Upper lobe of left lung (tissue), 6 donors: ENCODE results near the gene GLOD5. TPM values are rescaled to one million over a fixed set of nuclear protein-coding genes. Genes with fewer than 3 reads are reported as not detected.

Experiments
- ATAC-seq, 2 donors: fragments of 200-7000 bp; cut with Tn5 transposase; one replicate each; pipeline ENCODE4 v1.9.1; 2022; ENCODE audit warnings: mild to moderate bottlenecking in 2 of 2, moderate library complexity in 2 of 2; ENCODE audit not compliant: low FRiP score in 2 of 2
- DNase-seq, 2 donors: peaks; one replicate each; pipeline ENCODE4 v3.0.0-alpha.2; 2019 to 2020
- H3K27ac ChIP-seq, 4 donors: fragments of 200-600 bp; sonication (generic); one replicate each; pipeline ENCODE4 v1.5.1; 2016 to 2019
- H3K27me3 ChIP-seq, 4 donors: fragments of 200-600 bp; sonication (generic); one replicate each; pipeline ENCODE4 v1.5.1; 2017 to 2019
- H3K36me3 ChIP-seq, 4 donors: fragments of 200-600 bp; sonication (generic); one replicate each; pipeline ENCODE4 v1.5.1; 2016 to 2019
- H3K4me1 ChIP-seq, 4 donors: fragments of 200-600 bp; sonication (generic); one replicate each; pipeline ENCODE4 v1.5.1; 2018 to 2019
- H3K4me3 ChIP-seq, 4 donors: fragments of 200-600 bp; sonication (generic); one replicate each; pipeline ENCODE4 v1.5.1; 2017 to 2019; ENCODE audit warnings: mild to moderate bottlenecking in 2 of 4, moderate library complexity in 1 of 4
- H3K9me3 ChIP-seq, 4 donors: fragments of 200-600 bp; sonication (generic); one replicate each; pipeline ENCODE4 v1.5.1; 2018 to 2019
- CTCF ChIP-seq, 6 experiments: fragments of 450-650 bp in 4 of 6; fragments of 200-600 bp in 2 of 6; sonication (generic) in 2 of 6; IDR thresholded peaks; one replicate each; pipeline ENCODE4 v1.5.1; 2016 to 2019; ENCODE audit warnings: antibody characterized with exemption in 6 of 6
- EP300 ChIP-seq, 4 donors: sonication (generic); formaldehyde crosslinking; IDR thresholded peaks; one replicate each; pipeline ENCODE4 v1.5.1; 2017; ENCODE audit warnings: antibody characterized with exemption in 4 of 4, control low read depth in 2 of 4
- POLR2A ChIP-seq, 4 donors: fragments of 450-650 bp; IDR thresholded peaks; one replicate each; pipeline ENCODE4 v1.5.1; 2016 to 2017; ENCODE audit warnings: antibody characterized with exemption in 4 of 4, mild to moderate bottlenecking in 2 of 4
- POLR2AphosphoS5 ChIP-seq, 2 donors: sonication (generic); formaldehyde crosslinking; IDR thresholded peaks; one replicate each; pipeline ENCODE4 v1.5.1; 2017; ENCODE audit warnings: antibody characterized with exemption in 2 of 2
- WGBS, 2 donors: methylation state at CpG; one replicate each; pipeline ENCODE4 v1.1.5; 2017 to 2018; 5-methylcytosine and 5-hydroxymethylcytosine counted together
- total RNA-seq, 6 donors: library from RNA; depleted of rRNA in 4 of 6; stranded (reverse); fragments of >200 nt in 4 of 6; gene quantifications; one replicate each; pipeline versions ENCODE4 v1.1.0 to v1.2.1, GENCODE V29; 2016 to 2021
- donor health status: DM: no; HTN: no; CAD: no; lungs with moderate emphysema.
- donor health status: DM: no; HTN: yes; CAD: no; lungs with severe emphysema.

GLOD5 gene
- total RNA-seq, 6 donors from 2014 or later, result 1.1 to 2.1 (median 2.0) TPM; not detected in 2

GRCh38 chrX:48737213-48737938 lies 24.2 kb upstream of the GLOD5 start:
- TF ChIP-seq POLR2AphosphoS5 (IDR thresholded peaks at IDR 0.05), result peak; percentile 50 to 65
- no peak for TF ChIP-seq CTCF (IDR thresholded peaks at IDR 0.05)
- no peak for TF ChIP-seq EP300 (IDR thresholded peaks at IDR 0.05)
- TF ChIP-seq POLR2A (IDR thresholded peaks at IDR 0.05), result peak in 3 of 4 donors; percentile 38 to 72 (median 69)
- 0 to 37% methylated on average over 3 to 48 of the region's 48 CpGs for WGBS, 2 donors
- H3K27ac ChIP-seq, result peak overlapping the region; percentile 87 to 93 (median 90)
- H3K27me3 ChIP-seq, result no peaks in the 10 kb centered on the region
- no peaks in the 10 kb centered on the region for H3K9me3 ChIP-seq
- peak overlapping the region; percentile 20 to 60 (median 55) for H3K4me3 ChIP-seq
- DNase-seq (peak; percentile 88 to 93), ATAC-seq (peak; percentile 98 to 100)
- peaks cover 0 to 4% (median 1%) of the 10 kb centered on the region in 4 donors for H3K4me1 ChIP-seq
- H3K36me3 ChIP-seq, result no peaks in the 10 kb centered on the region

DNA sequence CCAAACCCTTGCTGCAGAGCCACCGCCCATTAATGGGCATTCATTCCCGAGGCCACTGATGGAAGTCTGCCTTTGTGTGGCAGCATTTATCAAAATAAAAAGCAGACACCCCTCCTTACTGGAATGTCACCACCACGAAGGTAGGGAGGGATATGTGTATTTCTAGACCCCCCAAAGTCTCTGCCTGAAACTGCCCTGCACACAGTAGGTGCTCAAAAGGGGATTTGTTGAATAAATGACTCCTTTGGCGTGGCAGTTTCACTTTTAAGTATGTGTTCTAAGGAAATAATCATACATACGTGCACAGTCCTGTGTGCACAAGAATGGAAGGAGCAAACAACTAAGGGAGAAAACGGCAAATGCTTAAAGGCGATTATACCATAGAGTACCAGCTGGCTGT lies 23.6 kb upstream of the GLOD5 start:
- TF ChIP-seq CTCF (IDR thresholded peaks at IDR 0.05), result no peak
- no peak for TF ChIP-seq EP300 (IDR thresholded peaks at IDR 0.05)
- TF ChIP-seq POLR2AphosphoS5 (IDR thresholded peaks at IDR 0.05), result no peak
- TF ChIP-seq POLR2A (IDR thresholded peaks at IDR 0.05), result no peak
- peak overlapping the region in 3 of 4 donors; percentile 52 to 60 (median 58) for H3K4me3 ChIP-seq
- no peak for DNase-seq
- H3K27me3 ChIP-seq, result no peaks in the 10 kb centered on the region
- WGBS, 2 donors, result 50 to 80% methylated on average over 4 to 7 of the region's 7 CpGs
- peaks cover 0 to 4% (median 1%) of the 10 kb centered on the region in 4 donors for H3K4me1 ChIP-seq
- H3K36me3 ChIP-seq, result no peaks in the 10 kb centered on the region
- peak overlapping the region; percentile 87 to 93 (median 90) for H3K27ac ChIP-seq
- H3K9me3 ChIP-seq, result no peaks in the 10 kb centered on the region
- no peak for ATAC-seq

DNA sequence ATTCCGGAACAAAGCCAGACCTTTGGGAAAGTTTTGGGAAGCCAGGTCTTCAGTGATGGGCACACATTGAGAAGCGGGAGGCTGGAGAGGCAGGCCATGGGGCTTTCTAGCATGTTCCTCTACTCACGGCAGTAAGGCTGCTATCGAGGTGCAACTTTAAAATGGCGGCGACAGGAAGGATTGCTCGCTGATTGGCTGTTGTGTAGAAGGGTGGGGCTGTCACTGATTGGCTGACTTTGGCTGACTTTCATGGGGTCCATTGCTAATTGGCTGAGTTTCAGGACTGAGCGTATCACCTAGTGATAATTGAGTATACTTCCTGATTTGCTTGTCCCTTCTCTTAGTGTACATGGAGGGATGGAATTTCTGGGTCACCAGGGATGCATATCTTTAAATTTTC lies 19.7 kb upstream of the GLOD5 start:
- WGBS, 2 donors, result 90 to 97% methylated on average over 3 to 8 of the region's 8 CpGs
- Histone ChIP-seq H3K4me3 (no peak overlapping the region), H3K36me3 (no peaks in the 10 kb centered on the region), H3K9me3 (no peaks in the 10 kb centered on the region), H3K27ac (no peak overlapping the region), H3K4me1 (peaks cover 0 to 4% (median 1%) of the 10 kb centered on the region in 4 donors), H3K27me3 (no peaks in the 10 kb centered on the region)
- no peak for DNase-seq
- TF ChIP-seq POLR2A (IDR thresholded peaks at IDR 0.05) (no peak), EP300 (IDR thresholded peaks at IDR 0.05) (no peak), CTCF (IDR thresholded peaks at IDR 0.05) (no peak), POLR2AphosphoS5 (IDR thresholded peaks at IDR 0.05) (no peak)
- ATAC-seq, result no peak

GRCh38 chrX:48745222-48745621 lies 16.3 kb upstream of the GLOD5 start:
- no peak overlapping the region for H3K4me3 ChIP-seq
- no peak for ATAC-seq
- H3K4me1 ChIP-seq, result no peaks in the 10 kb centered on the region
- no peak overlapping the region for H3K27ac ChIP-seq
- H3K9me3 ChIP-seq, result no peaks in the 10 kb centered on the region
- no peaks in the 10 kb centered on the region for H3K36me3 ChIP-seq
- TF ChIP-seq POLR2AphosphoS5 (IDR thresholded peaks at IDR 0.05) (no peak), POLR2A (IDR thresholded peaks at IDR 0.05) (no peak), EP300 (IDR thresholded peaks at IDR 0.05) (no peak), CTCF (IDR thresholded peaks at IDR 0.05) (no peak)
- H3K27me3 ChIP-seq, result no peaks in the 10 kb centered on the region
- WGBS, 2 donors, result 86 to 91% methylated on average over 4 of the region's 4 CpGs
- DNase-seq, result no peak
